ENCODE data around the gene CDH23.

CDH23 gene

DNA sequence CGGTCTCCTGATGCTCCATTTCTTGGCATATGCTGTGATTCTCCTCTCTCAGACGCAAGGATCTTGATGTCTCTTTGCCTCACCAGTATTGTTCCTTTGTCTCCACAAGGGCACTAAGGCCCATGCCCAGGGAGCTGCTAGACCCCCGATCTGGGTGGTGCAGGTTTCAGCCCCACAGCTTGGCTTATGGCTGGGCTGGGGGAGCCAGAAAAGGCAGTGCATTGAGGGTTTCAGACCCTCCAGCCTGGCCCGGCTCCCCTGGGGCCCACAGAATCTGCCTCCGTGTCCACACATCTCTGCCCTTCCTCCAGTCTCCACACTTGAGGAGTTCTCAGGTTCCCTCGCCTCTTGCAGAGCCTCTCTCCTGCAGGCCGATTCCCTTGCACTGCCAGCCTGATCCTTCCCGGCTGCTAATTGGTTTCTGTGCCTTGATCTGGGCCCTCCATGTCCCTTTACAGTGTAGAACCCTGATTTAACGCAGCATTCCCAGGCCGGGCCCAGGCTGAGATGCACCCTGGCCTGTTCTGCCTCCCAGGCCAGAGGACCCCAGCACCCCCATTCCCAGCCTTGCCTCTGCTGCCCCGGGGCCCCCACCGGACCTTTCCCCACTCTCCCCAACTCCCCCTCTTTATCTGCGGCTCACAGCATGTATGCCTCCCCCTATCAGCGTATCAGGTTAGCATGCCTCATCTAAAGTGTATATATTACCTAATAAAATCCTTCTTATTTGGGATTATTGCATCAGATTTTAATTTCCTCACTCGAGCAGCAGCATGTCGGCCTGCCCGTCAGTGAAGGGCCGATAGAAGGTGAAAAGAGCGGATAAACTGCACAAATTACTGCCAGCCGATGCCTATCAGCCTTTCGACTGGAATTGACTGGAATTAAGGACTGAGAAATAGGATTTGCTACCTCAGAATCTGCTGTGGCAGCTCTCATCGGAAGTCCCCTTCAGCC is 177.1 kb downstream of the CDH23 start:
- no peak for DNase-seq (ENCODE audit: low spot score)
- Histone ChIP-seq H3K36me3 (ENCODE audit: low read depth) (no peaks in the 10 kb centered on the region), H3K9me3 (ENCODE audit: severe bottlenecking) (no peaks in the 10 kb centered on the region), H3K4me1 (ENCODE audit: insufficient read depth, poor library complexity, severe bottlenecking) (no peaks in the 10 kb centered on the region), H3K27ac (ENCODE audit: poor library complexity, severe bottlenecking) (no peak overlapping the region), H3K4me3 (ENCODE audit: severe bottlenecking) (no peak overlapping the region), H3K27me3 (ENCODE audit: insufficient read depth, poor library complexity, severe bottlenecking) (no peaks in the 10 kb centered on the region)
- ATAC-seq (ENCODE audit: low read depth) = no peak
- TF ChIP-seq, protein P1, sequence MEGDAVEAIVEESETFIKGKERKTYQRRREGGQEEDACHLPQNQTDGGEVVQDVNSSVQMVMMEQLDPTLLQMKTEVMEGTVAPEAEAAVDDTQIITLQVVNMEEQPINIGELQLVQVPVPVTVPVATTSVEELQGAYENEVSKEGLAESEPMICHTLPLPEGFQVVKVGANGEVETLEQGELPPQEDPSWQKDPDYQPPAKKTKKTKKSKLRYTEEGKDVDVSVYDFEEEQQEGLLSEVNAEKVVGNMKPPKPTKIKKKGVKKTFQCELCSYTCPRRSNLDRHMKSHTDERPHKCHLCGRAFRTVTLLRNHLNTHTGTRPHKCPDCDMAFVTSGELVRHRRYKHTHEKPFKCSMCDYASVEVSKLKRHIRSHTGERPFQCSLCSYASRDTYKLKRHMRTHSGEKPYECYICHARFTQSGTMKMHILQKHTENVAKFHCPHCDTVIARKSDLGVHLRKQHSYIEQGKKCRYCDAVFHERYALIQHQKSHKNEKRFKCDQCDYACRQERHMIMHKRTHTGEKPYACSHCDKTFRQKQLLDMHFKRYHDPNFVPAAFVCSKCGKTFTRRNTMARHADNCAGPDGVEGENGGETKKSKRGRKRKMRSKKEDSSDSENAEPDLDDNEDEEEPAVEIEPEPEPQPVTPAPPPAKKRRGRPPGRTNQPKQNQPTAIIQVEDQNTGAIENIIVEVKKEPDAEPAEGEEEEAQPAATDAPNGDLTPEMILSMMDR (IDR thresholded peaks at IDR 0.05; ENCODE audit: poor library complexity, severe bottlenecking) = no peak

DNA sequence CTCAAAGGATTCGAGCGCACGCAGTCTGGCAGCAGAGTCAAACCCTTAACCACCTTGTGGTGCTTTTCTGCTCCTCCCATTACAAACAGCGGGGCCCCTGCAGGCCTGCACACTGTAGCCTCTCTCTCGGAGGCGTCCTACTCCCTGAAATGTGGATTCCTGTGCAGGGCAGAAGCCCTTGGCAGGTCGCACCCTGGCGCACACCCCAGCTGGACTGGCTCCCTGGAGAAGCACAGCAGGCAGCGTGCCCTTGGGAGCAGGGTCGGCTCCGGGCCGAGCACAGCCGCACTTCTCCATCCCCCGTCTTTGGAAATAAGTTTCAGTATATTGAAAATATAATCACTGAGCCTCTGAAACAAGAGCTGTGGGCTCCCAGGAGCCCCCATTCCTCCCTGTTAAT is 178.7 kb downstream of the CDH23 start:
- TF ChIP-seq, protein P1 (IDR thresholded peaks at IDR 0.05; ENCODE audit: poor library complexity, severe bottlenecking) = no peak

DNA sequence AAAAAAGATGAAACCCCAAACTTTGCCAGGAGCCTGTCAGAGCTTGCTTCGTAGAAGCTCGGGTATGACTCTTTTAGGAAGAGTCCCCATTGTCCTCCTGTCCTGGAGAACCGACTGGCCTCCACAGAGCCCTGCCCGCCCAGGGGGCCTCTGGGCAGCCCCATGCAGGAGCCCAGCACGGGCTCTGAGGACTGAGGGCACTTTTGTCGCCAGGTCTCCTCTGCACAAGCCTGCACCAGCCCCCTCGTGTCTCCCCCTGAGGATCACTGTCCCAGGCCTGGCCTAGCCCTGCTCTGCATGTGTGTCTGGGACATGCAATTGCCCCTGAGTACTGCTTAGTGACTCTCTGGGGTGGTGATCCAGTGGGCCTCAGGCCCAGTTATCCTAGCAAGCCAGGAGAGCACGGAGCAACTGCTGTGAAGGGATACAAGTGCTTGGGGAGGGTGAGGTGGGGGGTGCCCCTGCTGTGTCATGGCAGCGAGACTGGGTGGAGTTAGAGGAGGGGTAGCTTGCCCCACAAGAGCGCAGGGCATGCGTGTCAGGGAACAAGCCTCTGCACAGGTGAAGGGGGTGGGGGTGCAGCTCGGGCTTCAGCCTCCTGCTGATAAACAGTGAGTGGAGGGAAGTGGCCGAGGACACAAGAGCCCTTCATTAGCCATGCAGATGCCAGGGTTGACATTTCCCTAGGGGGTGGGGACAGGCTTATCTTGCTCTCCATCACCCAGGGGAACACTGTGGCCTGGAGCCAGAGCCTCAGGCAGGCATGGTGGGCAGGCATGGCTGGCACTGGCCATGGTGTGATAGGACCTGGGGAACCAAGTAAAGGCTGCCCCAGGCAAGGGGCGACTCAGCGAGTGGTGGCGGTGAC is 179.4 kb downstream of the CDH23 start:
- no peaks in the 10 kb centered on the region for H3K9me3 ChIP-seq (ENCODE audit: severe bottlenecking)
- no peaks in the 10 kb centered on the region for H3K27me3 ChIP-seq (ENCODE audit: insufficient read depth, poor library complexity, severe bottlenecking)
- H3K36me3 ChIP-seq (ENCODE audit: low read depth) = no peaks in the 10 kb centered on the region
- ATAC-seq (ENCODE audit: low read depth) (no peak), DNase-seq (ENCODE audit: low spot score) (no peak)
- H3K4me3 ChIP-seq (ENCODE audit: severe bottlenecking) = no peak overlapping the region
- TF ChIP-seq, protein P1 (IDR thresholded peaks at IDR 0.05; ENCODE audit: poor library complexity, severe bottlenecking) = no peak
- no peaks in the 10 kb centered on the region for H3K4me1 ChIP-seq (ENCODE audit: insufficient read depth, poor library complexity, severe bottlenecking)
- no peak overlapping the region for H3K27ac ChIP-seq (ENCODE audit: poor library complexity, severe bottlenecking)

More for the DNA sequence above, 178.7 kb downstream of the CDH23 start:
- Histone ChIP-seq H3K9me3 (ENCODE audit: severe bottlenecking) (no peaks in the 10 kb centered on the region), H3K27me3 (ENCODE audit: insufficient read depth, poor library complexity, severe bottlenecking) (no peaks in the 10 kb centered on the region), H3K36me3 (ENCODE audit: low read depth) (no peaks in the 10 kb centered on the region), H3K27ac (ENCODE audit: poor library complexity, severe bottlenecking) (no peak overlapping the region), H3K4me1 (ENCODE audit: insufficient read depth, poor library complexity, severe bottlenecking) (no peaks in the 10 kb centered on the region), H3K4me3 (ENCODE audit: severe bottlenecking) (no peak overlapping the region)
- no peak for ATAC-seq (ENCODE audit: low read depth)
- no peak for DNase-seq (ENCODE audit: low spot score)

DNA sequence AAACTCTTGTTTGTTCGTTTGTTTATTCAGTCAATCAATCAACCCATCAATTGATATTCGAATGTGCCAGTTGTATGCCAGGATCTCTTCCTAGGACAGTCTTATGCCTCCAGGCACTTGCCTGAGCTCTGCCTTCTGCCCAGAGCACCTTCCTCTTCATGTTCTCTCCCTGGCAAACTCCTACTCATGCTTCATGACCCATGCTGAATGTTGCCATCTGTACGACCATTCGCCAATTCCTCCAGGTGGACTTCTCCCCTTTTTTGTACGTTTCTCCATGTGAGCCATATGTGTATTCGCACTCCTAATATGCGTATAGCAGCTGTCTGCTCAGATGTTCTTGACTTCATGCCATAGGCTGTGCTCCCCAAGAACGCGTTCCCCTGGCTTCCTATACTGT is 180.1 kb downstream of the CDH23 start:
- Histone ChIP-seq H3K9me3 (ENCODE audit: severe bottlenecking) (no peaks in the 10 kb centered on the region), H3K36me3 (ENCODE audit: low read depth) (no peaks in the 10 kb centered on the region), H3K27ac (ENCODE audit: poor library complexity, severe bottlenecking) (no peak overlapping the region), H3K4me3 (ENCODE audit: severe bottlenecking) (no peak overlapping the region), H3K4me1 (ENCODE audit: insufficient read depth, poor library complexity, severe bottlenecking) (no peaks in the 10 kb centered on the region), H3K27me3 (ENCODE audit: insufficient read depth, poor library complexity, severe bottlenecking) (no peaks in the 10 kb centered on the region)
- no peak for ATAC-seq (ENCODE audit: low read depth)
- DNase-seq (ENCODE audit: low spot score) = no peak
- TF ChIP-seq, protein P1 (IDR thresholded peaks at IDR 0.05; ENCODE audit: poor library complexity, severe bottlenecking) = no peak
